NCI-H510A (cell line): ENCODE measurements around the gene MRS2.
"Not testable (repeated sequence)": the region's sequence is repeated elsewhere in the genome, so short reads cannot be mapped to it uniquely, and the experiment has no call there.

ENCODE experiments used
- DNase-seq: peaks from one replicate; lab custom pipeline; 2025; lab: John Stamatoyannopoulos, UW

MRS2 gene

DNA sequence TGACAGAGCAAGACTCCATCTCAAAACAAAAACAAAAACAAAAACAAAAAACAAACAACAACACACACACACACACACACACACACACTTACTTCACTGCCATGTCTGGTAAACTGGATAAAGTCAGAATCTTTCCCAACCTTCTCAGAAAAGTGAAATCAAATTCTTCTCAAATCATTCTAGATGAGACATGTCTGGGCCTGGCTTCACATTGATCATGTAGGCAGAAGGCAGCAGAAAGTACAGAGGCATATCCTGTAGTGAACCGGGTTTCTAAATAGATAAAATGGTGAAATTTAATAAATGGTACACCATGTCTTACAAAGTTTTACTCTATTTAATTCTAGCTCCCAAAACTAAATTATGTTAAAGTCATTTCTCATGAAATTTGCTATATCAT, 14.9 kb upstream of the MRS2 start:
- DNase-seq, result no peak

DNA sequence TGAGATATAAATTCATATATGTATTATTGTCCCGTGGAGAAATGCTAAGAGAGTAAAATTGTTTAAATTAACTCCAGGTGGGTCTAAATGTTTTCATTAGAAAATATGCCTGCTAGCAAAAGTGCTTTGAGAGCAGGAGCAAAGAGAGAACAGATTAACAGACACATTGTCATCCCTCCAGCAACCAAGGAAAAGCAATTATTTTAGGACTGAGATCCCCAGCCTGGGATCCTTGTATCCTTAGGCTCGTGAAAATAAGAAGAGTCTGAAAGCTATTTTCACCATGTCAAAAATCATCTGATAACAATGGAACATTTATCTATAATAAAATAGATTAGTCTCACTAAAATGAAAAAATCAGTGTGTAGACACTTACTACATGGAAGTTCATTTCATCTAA, 11.5 kb upstream of the MRS2 start:
- no peak for DNase-seq

DNA sequence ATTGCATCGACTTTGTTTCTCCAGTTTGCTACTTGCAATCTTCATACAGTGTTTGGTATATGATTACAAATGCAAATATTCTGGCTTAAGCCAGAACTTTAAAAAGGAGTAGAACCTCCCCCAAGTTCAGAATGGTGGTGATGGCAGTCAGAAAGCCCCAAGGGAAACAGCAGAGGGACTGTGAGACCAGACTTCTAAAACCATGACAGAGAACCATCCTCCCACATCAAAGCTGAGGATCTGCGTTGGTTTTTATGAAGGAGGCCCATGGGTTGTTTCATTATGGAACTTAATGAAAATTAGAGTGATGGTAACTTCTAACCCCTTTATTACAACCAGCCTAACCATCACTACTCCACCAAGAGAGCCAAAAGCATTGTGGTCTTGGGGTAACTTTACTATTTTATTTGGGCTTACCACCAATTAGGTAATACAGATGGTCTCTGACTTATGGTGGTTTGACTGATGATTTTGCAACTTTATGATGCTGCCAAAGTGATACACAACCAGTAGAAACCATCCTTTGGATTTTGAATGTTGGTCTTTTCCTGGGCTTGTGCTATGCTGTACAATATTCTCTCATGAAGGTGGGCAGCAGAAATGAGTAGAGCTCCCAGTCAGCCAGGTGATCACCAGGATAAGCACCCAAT, 10.9 kb upstream of the MRS2 start:
- no peak for DNase-seq

DNA sequence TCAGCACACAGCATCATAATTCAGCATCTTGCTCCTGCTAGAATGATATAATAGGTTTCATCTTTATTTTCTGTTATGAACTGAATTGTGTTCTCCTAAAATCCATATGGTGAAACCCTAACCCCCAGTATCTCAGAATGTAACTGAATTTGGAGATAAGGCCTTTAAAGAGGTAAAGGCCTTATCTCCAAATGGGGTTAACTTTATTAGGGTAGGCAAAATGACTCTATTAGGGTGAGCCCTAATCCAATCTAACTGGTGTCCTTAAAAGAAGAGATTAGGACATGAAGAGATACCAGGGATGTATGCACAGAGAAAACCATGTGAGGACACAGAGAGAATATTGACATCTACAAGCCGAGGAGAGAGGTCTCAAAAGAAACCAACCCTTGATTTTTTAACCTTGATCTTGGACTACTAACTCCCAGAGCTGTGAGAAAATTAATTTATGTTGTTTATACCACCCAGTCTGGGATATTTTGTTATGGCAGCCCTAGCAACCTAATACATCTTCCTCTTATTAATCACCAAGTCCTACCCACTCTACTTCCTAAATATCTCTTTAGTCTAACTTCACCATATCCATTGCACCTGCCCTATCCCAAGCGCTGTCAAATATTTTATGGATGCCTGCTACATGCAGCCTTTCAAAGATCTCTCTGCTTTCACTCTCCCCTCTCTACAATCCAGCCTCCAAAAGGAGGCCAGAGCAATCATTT, 8.5 kb upstream of the MRS2 start:
- DNase-seq, result no peak

DNA sequence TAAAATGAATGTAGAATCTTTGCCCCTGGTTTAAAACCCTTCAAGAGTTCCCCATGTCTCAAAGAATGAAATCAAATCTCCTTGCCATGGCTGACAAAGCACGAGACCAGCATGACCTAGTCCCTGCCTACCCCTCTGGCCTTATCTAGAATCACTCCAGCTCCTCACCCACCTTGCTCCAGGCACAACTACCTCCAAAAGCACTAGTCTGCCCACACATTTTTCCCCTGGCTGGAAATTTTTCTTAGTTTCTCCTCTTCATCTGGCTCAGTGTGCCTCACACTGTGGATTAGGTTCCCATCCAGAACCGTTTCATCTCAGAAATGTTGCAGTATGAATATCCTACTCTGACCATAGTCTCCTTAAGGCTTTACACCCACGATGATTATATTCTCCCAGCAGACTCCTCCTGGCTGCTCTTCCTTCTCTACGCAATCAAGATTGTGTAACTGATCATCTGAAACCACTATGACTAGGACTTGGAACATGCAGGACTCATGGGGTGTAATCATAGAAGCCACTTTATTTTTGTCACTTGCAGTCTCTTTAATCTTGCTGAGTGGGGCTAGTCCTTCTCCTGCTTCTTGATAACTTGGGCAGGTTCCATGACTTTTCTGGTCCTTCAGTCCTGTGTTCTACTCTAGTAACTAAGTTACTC, 7.8 kb upstream of the MRS2 start:
- no peak for DNase-seq

DNA sequence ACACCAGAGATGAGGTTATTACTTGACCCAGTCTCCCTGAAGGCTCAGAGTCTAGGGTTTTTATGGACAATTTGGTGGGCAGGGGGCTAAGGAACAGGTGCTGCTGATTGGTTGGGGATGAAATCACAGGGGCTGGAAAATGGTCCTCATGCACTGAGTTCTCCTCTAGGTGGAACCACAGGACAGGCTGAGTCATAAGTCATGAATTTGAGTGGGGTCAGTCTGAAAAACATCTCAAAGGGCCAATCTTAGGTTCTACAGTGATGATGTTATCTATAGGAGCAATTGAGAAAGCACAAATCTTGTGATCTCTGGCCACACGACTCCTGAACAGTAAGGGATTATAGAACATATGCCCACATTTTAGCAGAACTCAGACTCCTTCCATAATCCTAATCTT, 5.9 kb upstream of the MRS2 start:
- no peak for DNase-seq

DNA sequence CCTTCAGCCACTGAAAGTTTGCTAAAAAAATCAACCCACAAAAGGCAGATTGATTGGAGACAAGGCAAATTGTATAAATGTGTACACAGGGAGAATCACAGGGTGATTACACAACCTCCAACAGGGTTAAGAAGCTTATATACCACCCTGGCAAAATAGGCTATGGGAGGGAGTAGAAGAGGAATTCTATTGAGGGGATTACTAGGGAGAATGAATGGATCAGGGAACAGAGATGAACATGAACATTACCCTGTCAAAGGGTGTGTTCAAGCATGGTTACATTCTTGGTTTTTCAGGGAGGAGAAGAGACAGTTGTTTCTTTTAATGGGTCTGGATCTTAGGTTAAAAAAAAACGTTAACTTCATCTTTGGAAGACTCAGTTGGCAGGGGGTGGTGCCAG, 5.1 kb upstream of the MRS2 start:
- DNase-seq, result no peak

DNA sequence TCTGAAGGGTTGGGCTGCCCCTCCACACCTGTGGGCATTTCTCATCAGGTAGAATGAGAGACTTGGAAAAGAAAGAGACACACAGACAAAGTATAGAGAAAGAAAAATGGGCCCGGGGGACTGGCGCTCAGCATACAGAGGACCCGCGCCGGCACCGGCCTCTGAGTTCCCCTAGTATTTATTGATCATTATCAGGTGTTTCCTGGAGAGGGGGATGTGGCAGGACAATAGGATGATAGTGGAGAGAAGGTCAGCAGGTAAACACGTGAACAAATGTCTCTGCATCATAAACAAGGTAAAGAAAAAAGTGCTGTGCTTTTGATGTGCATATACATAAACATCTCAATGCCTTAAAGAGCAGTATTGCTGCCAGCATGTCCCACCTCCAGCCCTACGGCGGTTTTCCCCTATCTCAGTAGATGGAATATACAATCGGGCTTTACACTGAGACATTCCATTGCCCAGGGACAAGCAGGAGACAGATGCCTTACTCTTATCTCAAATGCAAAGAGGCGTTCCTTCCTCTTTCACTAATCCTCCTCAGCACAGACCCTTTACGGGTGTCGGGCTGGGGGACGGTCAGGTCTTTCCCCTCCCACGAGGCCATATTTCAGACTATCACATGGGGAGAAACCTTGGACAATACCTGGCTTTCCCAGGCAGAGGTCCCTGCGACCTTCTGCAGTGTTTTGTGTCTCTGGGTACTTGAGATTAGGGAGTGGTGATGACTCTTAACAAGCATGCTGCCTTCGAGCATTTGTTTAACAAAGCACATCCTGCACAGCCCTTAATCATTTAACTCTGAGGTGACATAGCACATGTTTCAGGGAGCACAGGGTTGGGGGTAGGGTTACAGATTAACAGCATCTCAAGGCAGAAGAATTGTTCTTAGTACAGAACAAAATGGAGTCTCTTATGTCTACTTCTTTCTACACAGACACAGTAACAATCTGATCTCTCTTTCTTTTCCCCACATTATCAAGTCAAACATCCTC, 2.4 kb upstream of the MRS2 start:
- not testable (repeated sequence) for DNase-seq

DNA sequence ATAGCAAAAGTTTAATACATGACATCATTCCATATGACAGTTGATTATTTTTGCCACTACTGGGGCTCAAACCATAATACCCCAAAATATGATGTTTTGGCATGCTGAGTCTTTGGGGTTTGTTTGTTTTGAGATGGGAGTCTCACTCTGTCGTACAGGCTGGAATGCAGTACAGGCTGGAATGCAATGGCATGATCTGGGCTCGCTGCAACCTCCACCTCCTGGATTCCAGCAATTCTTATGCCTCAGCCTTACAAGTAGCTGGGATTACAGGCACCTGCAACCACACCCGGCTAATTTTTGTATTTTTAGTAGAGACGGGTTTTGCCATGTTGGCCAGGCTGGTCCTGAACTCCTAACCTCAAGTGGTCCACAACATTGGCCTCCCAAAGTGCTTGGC, 1.3 kb upstream of the MRS2 start:
- no peak for DNase-seq

DNA sequence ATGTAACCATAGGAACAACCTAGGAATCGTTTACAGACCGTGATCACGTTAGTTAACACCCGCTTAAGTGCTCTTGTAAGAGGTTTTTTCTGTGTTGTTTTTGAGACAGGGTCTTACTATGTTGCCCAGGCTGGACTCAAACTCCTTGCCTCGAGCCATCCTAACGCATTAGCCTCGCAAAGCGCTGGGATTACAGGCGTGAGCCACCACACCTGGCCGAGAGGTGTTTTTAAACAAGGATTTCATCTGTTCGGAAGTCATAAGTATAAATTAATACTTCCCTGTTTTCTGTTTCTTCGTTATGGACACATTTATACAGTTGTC, 727 bp downstream of the MRS2 start:
- no peak for DNase-seq

DNA sequence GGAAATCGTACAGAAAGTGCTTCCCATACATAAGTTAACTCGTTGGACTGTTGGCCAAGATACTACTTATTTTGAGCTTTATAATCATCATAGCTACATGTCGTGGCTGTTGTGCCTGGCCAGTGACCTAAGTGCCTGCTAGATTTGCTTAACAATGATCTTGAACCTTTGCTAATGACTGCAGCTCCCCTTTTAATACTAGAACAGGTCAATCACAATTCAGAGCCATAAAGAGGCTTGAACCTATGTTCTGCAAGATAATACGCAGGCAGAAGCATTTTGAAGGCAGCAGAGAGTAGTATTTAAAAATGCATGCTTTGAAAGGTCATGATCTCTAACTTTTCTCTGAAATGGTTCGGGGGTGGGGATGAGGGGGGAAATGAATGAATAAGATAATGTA, 2.5 kb downstream of the MRS2 start:
- DNase-seq, result no peak

DNA sequence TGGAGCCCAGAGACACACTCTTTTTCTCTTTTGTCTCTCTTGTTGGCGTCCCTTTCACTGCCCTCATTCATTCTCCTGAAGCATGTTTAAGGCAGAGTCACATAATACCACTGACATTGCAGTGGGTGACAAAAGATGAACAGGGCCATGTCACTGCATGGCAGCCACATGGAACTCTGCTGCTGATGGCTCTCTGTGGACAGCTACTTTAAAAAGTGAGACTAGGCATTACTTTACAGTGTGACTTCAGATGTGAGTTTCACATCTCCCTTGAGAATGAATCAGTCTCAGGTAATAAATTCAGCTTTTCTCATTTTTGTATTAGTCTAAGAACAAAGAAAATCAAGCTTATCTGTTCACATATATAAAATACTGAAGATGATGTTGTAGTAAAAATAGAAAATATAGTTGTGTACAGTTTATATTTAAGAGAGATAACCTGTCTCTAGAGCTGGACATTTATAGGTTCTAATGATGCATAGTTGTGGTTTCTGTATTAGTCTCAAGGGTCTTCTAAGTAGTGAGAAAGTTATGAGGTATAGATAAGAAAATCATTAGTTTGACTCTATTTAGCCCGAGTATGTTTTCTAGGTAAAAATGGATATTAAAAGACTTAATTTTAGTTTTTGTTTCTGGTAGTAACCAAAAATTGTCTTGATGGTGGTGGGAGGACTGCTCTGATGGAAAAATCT, 6.1 kb downstream of the MRS2 start:
- DNase-seq, result no peak

DNA sequence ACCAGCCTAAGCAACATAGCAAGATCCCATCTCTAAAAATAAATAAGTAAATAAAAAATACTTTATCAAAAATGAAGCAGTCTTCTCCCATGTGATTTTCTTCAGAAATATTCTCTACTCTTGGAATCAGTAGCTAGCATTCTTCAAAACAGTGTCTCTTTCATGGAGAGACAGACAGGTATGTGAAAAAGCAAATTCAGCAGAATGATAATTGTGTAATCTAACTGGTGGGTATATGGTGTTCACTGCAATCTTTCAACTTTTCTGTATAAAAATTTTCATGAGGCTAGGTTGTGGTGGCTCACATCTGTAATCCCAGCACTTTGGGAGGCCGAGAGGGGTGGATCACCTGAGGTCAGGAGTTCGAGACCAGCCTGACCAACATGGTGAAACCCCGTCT, 7.9 kb downstream of the MRS2 start:
- no peak for DNase-seq

DNA sequence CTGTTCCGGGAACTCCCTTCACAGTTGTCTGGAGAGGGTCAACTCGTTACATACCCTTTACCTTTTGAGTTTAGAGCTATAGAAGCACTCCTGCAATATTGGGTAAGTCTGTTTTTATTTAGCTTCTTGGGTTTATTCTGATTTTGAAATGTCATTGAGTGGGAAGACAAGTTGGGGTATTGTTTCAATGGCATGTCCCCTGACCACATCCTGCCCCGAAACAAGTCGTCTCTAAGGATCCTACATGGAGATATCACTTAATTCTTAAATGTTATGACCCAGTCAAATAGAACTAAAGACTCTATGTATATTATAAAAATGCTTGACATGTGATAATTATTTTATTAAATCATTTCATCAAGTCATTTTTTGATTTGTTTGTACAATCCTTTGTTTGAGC, 9.6 kb downstream of the MRS2 start:
- no peak for DNase-seq

DNA sequence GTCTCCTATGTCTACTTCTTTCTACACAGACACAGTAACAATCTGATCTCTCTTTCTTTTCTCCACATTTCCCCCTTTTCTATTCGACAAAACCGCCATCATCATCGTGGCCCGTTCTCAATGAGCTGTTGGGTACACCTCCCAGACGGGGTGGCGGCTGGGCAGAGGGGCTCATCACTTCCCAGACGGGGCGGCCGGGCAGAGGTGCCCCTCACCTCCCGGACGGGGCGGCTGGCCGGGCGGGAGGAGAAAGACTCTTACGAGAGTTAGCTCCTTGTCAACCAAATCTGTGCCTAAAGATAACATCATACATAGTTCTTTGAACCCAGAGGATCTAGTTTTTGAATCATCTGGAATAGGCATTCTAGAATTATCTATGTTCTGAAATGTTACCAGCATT, 11.8 kb downstream of the MRS2 start:
- not testable (repeated sequence) for DNase-seq

DNA sequence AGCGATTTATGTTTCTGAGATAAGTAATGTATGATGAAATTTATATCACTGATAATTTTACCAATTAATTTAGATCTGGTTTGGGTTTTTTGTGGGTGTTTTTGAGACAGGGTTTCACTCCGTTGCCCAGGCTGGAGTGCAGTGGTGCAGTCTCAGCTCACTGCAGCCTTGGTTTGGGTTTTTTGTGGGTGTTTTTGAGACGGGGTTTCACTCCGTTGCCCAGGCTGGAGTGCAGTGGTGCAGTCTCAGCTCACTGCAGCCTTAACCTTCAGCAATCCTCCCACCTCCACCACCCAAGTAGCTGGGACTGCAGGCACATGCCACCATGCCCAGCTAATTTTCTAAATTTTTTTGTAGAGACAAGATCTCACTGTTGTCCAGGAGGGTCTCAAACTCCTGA, 13.0 kb downstream of the MRS2 start:
- DNase-seq, result no peak

DNA sequence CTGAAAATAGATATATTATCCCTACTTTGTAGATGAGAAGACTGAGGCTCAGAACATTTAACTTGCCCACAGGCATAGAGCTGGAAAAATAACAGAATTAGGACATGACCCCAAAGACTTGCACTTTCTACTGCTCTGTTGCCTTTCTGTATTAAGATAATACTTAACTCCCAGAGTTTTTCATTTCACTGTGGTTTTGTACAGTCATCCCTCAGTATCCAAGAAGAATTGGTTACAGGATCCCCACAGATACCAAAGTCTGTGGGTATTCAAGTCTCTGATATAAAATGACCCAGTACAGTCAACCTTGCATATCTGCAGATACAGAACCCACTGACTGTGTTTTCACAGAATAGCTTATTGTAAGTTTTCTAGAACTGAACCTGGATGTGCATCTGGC, 16.8 kb downstream of the MRS2 start:
- DNase-seq, result no peak

DNA sequence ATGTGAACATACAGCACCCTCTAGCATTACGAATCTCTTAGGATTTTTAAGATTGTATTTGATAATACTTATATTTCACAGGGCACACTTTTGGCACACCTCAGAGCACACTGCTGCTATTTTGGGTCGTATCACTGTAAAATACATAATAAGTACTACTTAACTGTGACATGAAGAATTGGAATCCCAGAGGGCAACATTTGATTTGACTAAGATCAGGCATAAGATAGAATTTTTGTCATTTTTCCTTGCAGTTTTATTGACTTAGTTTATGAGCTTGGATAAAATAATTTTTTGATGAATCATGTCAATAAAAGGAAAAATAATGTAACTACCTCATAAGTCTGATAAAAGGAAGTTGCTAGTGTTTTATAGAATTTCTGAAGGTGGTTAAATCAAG, 22.4 kb downstream of the MRS2 start:
- DNase-seq, result no peak

DNA sequence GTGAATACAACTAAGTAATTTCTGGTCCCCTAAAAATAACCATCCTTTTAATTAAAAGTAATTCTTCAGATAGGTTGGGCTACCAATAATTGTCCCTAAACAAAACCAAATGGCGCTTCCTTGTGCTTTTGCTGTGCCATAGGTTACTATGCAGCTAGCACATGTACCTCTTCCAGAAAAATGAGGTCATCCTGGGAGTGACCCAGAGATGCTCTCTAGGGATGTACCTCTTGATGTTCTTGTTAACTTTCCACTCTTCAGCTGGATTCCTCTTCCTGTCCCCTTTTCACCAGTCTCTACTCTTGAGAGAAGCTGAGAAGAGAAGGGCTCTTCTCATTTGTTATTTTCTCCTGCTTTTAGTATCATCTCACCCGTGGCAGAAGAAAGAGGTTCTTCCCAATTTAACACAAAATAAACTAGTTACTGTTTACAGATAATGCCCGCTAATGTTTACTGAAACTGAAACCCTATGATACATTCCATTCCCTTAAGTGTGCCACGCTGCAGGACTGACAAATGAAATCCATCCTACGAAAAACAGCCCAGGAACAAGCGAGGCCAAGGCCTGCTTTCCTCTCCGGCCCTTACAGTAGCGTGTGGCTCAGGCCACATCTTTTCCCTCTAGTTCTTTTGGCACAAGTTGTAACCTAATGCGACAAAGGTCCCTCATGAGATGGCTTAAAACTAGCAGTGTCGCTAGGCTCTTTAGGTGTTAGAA, 24.2 kb downstream of the MRS2 start:
- no peak for DNase-seq

DNA sequence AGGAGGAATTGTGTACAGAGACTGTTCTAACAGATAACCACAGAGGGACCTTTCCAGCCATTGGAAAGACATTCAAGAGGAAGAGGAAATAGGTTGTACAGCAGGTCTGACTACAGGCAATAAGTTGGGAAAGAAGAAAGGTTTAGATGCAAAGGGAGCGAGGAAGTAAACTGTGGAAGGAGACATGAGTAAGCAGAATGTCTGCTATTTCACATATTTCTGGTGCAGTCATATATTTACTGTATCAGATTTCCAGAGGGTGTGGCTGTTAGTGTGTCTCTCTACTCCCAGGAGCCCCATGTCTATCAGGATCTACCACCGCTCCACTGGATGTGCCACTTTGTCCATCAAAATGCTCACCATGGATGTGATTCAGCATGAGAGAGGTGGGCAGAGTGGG, 25.9 kb downstream of the MRS2 start:
- no peak for DNase-seq

DNA sequence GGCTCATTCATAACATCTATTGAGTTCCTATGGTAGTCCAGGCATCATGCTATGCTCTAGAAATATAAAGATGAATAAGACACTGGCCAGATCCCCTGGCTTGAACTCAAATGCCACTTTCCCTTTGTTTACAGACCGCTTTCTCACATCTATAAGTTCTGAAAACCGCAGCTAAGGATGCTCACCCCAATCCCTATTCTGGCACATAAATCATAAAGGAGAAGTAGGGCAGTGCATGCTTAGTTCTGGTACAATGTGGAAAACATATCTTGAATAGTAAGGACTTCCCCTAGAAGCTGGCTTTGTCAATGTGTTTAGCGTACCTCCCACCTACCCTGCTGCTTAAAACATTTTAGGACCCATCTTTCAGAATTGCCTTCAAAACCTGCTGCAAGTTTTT, 26.4 kb downstream of the MRS2 start:
- no peak for DNase-seq
